A549 (cell line): ENCODE measurements around the gene CD4. TPM values are rescaled to one million over a fixed set of nuclear protein-coding genes. Genes with fewer than 3 reads are reported as not detected.
A peak's percentile ranks its signal among the peaks of the same experiment; 100 is the strongest.
"Not testable (repeated sequence)": the region's sequence is repeated elsewhere in the genome, so short reads cannot be mapped to it uniquely, and the experiment has no call there.

Source experiments
- ATAC-seq, 2 experiments: fragments of 200-7000 bp in 1 of 2; fragments of >200 bp in 1 of 2; cut with Nextera tagmentation in 1 of 2; cut with Tn5 transposase in 1 of 2; 3 replicates each; pipeline versions ENCODE4 v1.8.0 to v1.9.1; 2018 to 2020; ENCODE audit warnings: mild to moderate bottlenecking in 1 of 2, moderate library complexity in 1 of 2
- CTCF ChIA-PET: fragments of 300-600 bp; sonication (Branson Sonifier 250); formaldehyde crosslinking; extraction: SDS; loops from one replicate; lab custom pipeline; 2021; ENCODE audit warnings: antibody characterized with exemption, inconsistent platforms; lab: Yijun Ruan, JAX
- POLR2A ChIA-PET: fragments of 350-600 bp; formaldehyde crosslinking; extraction: SDS; loops from one replicate; lab custom pipeline; 2021; ENCODE audit warnings: antibody characterized with exemption, inconsistent platforms; lab: Yijun Ruan, JAX
- DNase-seq, 2 experiments: peaks; one replicate each; pipeline versions ENCODE4 v3.0.0 to v3.0.0-alpha.2; 2011 to 2016; ENCODE audit warnings: low read depth in 1 of 2, low spot score in 1 of 2
- FAIRE-seq: peaks from 2 replicates; lab custom pipeline; 2011; peaks lifted over from hg19 to GRCh38; lab: Jason Lieb, UNC
- H3K27ac ChIP-seq, 2 experiments: fragments of >200 bp; sonication (Bioruptor Twin); formaldehyde crosslinking; 3 replicates each; pipeline ENCODE4 v1.5.1; 2016 to 2017
- H3K4me1 ChIP-seq: fragments of >200 bp; sonication (Bioruptor Twin); formaldehyde crosslinking; 3 replicates; pipeline ENCODE4 v1.6.1; 2016
- H3K4me2 ChIP-seq: fragments of >200 bp; sonication (Bioruptor Twin); formaldehyde crosslinking; 3 replicates; pipeline ENCODE4 v1.6.1; 2016
- H3K4me3 ChIP-seq: fragments of >200 bp; sonication (Bioruptor Twin); formaldehyde crosslinking; 3 replicates; pipeline ENCODE4 v1.5.1; 2016
- H3K9me3 ChIP-seq: fragments of >200 bp; sonication (Bioruptor Twin); formaldehyde crosslinking; 3 replicates; pipeline ENCODE4 v1.6.1; 2016
- EHMT2 ChIP-seq: fragments of 200-600 bp; sonication (generic); IDR thresholded peaks from 2 replicates; pipeline ENCODE4 v1.6.1; 2016; ENCODE audit warnings: antibody characterized with exemption, low read depth, mild to moderate bottlenecking, moderate library complexity
- WGBS: methylation state at CpG from one replicate; pipeline ENCODE4 v1.1.6; 2017; ENCODE audit errors: missing lambda C conversion rate; 5-methylcytosine and 5-hydroxymethylcytosine counted together
- polyA plus RNA-seq, 4 experiments: library from polyadenylated mRNA; depleted of rRNA in 3 of 4; stranded (reverse); fragments of >200 nt; fragmentation: RNase III in 1 of 4; extraction: RNeasy Plus Mini Kit Qiagen cat#74134 plus additional on column Dnase treatment in 1 of 4; gene quantifications; 2 replicates in 3 of 4; 3 replicates in 1 of 4; pipeline ENCODE4 v1.2.3, GENCODE V29; 2011 to 2017

CD4 gene
- polyA plus RNA-seq, 2 of the 4 experiments (the other 2 are of a cell fraction) = 0.03 TPM; not detected in 1

DNA sequence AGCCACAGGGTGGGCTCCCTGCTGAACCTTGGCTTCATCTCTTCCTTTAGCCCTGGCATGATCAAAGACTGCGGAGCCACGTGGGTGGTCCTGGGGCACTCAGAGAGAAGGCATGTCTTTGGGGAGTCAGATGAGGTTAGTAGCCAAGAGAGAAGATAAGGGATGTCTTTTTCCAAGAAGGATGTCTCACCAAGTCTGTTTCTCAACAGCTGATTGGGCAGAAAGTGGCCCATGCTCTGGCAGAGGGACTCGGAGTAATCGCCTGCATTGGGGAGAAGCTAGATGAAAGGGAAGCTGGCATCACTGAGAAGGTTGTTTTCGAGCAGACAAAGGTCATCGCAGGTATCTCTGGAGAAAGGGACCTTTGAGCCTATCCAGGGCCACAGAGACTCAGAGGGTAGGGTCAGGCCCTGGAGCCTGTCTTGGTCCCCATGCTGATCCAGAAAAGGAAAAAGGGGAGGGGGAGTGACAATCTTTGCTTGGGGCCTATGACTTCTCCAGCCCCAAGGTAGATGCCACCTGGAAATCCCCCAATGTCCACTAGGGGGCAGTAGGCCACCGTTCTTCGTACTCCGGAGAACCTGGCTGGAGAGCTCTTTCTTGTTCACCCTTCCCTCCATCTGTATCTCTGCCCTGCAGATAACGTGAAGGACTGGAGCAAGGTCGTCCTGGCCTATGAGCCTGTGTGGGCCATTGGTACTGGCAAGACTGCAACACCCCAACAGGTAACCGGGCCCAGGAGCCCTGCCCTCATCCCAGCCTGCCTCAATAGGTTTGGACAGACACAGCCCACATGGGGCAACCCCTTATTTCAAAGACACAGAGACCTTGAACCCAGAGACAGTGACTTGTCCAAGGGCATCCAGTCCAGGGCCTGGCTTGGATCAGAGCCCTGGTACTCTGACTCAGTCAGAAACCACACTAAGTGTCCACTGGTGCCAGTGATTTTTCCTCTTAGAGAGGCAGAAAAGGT, 80.0 kb downstream of the CD4 start (continued):
- TF ChIP-seq EHMT2 = no peak

DNA sequence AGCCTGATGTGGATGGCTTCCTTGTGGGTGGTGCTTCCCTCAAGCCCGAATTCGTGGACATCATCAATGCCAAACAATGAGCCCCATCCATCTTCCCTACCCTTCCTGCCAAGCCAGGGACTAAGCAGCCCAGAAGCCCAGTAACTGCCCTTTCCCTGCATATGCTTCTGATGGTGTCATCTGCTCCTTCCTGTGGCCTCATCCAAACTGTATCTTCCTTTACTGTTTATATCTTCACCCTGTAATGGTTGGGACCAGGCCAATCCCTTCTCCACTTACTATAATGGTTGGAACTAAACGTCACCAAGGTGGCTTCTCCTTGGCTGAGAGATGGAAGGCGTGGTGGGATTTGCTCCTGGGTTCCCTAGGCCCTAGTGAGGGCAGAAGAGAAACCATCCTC, 81.0 kb downstream of the CD4 start:
- CTCF ChIA-PET = interaction anchor here (1.4 to 17.9 kb wide), 17 partner anchors 11 to 117 kb away, joined by 3 to 399 read pairs (median 15); partner anchors contain the start of genes ATN1, C12orf57, CDCA3 and ENO2
- POLR2A ChIA-PET = interaction anchor here (1.9 to 6.0 kb wide), 3 partner anchors 18 to 56 kb away, joined by 12 to 105 read pairs (median 74); partner anchors contain the start of genes CDCA3 and USP5
- Histone ChIP-seq H3K27ac (peak overlapping the region; percentile 7 to 97; a peak in 3 of 6 replicates), H3K4me1 (peaks cover 52% of the 10 kb centered on the region), H3K4me2 (peak overlapping the region; percentile 100)
- 52% methylated on average over 4 of the region's 4 CpGs for WGBS
- not testable (repeated sequence) for H3K9me3 ChIP-seq, FAIRE-seq, H3K4me3 ChIP-seq, ATAC-seq, DNase-seq

Other genes starting within 250 kb of the CD4 start
- gene IFFO1, start 233.5 kb upstream of the CD4 start, polyA plus RNA-seq (2011; rRNA removed) = 0.74 and 1.0 TPM in 2 replicates
- 0.94 to 1.5 TPM (median 1.1 TPM) in 3 replicates for gene IFFO1, start 233.5 kb upstream of the CD4 start, polyA plus RNA-seq (2017; fragmentation: RNase III; extraction: RNeasy Plus Mini Kit Qiagen cat#74134 plus additional on column Dnase treatment)
- gene NOP2, start 221.2 kb upstream of the CD4 start, polyA plus RNA-seq (2011; rRNA removed) = 162 and 176 TPM in 2 replicates
- 100 to 108 TPM (median 104 TPM) in 3 replicates for gene NOP2, start 221.2 kb upstream of the CD4 start, polyA plus RNA-seq (2017; fragmentation: RNase III; extraction: RNeasy Plus Mini Kit Qiagen cat#74134 plus additional on column Dnase treatment)
- gene CHD4, start 182.1 kb upstream of the CD4 start, polyA plus RNA-seq (2011; rRNA removed) = 53.7 and 99.3 TPM in 2 replicates
- 83.4 to 87.8 TPM (median 84.8 TPM) in 3 replicates for gene CHD4, start 182.1 kb upstream of the CD4 start, polyA plus RNA-seq (2017; fragmentation: RNase III; extraction: RNeasy Plus Mini Kit Qiagen cat#74134 plus additional on column Dnase treatment)
- gene LPAR5, start 153.6 kb upstream of the CD4 start, polyA plus RNA-seq (2011; rRNA removed) = 0.74 and 0.97 TPM in 2 replicates
- gene LPAR5, start 153.6 kb upstream of the CD4 start, polyA plus RNA-seq (2017; fragmentation: RNase III; extraction: RNeasy Plus Mini Kit Qiagen cat#74134 plus additional on column Dnase treatment) = 0.29 to 0.66 TPM (median 0.58 TPM) in 3 replicates
- gene ACRBP, start 142.1 kb upstream of the CD4 start, polyA plus RNA-seq (2011; rRNA removed) = 0.70 and 1.4 TPM in 2 replicates
- gene ACRBP, start 142.1 kb upstream of the CD4 start, polyA plus RNA-seq (2017; fragmentation: RNase III; extraction: RNeasy Plus Mini Kit Qiagen cat#74134 plus additional on column Dnase treatment) = 0.28 to 0.36 TPM (median 0.34 TPM) in 3 replicates
- gene ING4, start 126.4 kb upstream of the CD4 start, polyA plus RNA-seq (2011; rRNA removed) = 36.5 and 41.3 TPM in 2 replicates
- gene ING4, start 126.4 kb upstream of the CD4 start, polyA plus RNA-seq (2017; fragmentation: RNase III; extraction: RNeasy Plus Mini Kit Qiagen cat#74134 plus additional on column Dnase treatment) = 15.3 to 19.5 TPM (median 18.8 TPM) in 3 replicates
- gene ZNF384, start 100.2 kb upstream of the CD4 start, polyA plus RNA-seq (2011; rRNA removed) = 59.6 and 81.9 TPM in 2 replicates
- gene ZNF384, start 100.2 kb upstream of the CD4 start, polyA plus RNA-seq (2017; fragmentation: RNase III; extraction: RNeasy Plus Mini Kit Qiagen cat#74134 plus additional on column Dnase treatment) = 64.7 to 86.4 TPM (median 79.8 TPM) in 3 replicates
- 0.10 and 0.22 TPM in 2 replicates for gene PIANP, start 88.7 kb upstream of the CD4 start, polyA plus RNA-seq (2011; rRNA removed)
- 0.30 to 0.56 TPM (median 0.45 TPM) in 3 replicates for gene PIANP, start 88.7 kb upstream of the CD4 start, polyA plus RNA-seq (2017; fragmentation: RNase III; extraction: RNeasy Plus Mini Kit Qiagen cat#74134 plus additional on column Dnase treatment)
- 78.8 and 95.0 TPM in 2 replicates for gene COPS7A, start 65.5 kb upstream of the CD4 start, polyA plus RNA-seq (2011; rRNA removed)
- gene COPS7A, start 65.5 kb upstream of the CD4 start, polyA plus RNA-seq (2017; fragmentation: RNase III; extraction: RNeasy Plus Mini Kit Qiagen cat#74134 plus additional on column Dnase treatment) = 46.9 to 51.2 TPM (median 50.0 TPM) in 3 replicates
- gene MLF2, start 36.4 kb upstream of the CD4 start, polyA plus RNA-seq (2011; rRNA removed) = 302 and 310 TPM in 2 replicates
- gene MLF2, start 36.4 kb upstream of the CD4 start, polyA plus RNA-seq (2017; fragmentation: RNase III; extraction: RNeasy Plus Mini Kit Qiagen cat#74134 plus additional on column Dnase treatment) = 269 to 305 TPM (median 295 TPM) in 3 replicates
- 205 and 391 TPM in 2 replicates for gene PTMS, start 23.2 kb upstream of the CD4 start, polyA plus RNA-seq (2011; rRNA removed)
- 868 to 1,195 TPM (median 1,161 TPM) in 3 replicates for gene PTMS, start 23.2 kb upstream of the CD4 start, polyA plus RNA-seq (2017; fragmentation: RNase III; extraction: RNeasy Plus Mini Kit Qiagen cat#74134 plus additional on column Dnase treatment)
- 0.56 and 0.66 TPM in 2 replicates for gene LAG3, start 17.0 kb upstream of the CD4 start, polyA plus RNA-seq (2011; rRNA removed)
- 1.6 to 2.3 TPM (median 1.7 TPM) in 3 replicates for gene LAG3, start 17.0 kb upstream of the CD4 start, polyA plus RNA-seq (2017; fragmentation: RNase III; extraction: RNeasy Plus Mini Kit Qiagen cat#74134 plus additional on column Dnase treatment)
- 1.8 TPM in 2 replicates for gene GPR162, start 32.3 kb downstream of the CD4 start, polyA plus RNA-seq (2011; rRNA removed)
- gene GPR162, start 32.3 kb downstream of the CD4 start, polyA plus RNA-seq (2017; fragmentation: RNase III; extraction: RNeasy Plus Mini Kit Qiagen cat#74134 plus additional on column Dnase treatment) = 1.7 to 2.4 TPM (median 1.7 TPM) in 3 replicates
- gene P3H3, start 38.9 kb downstream of the CD4 start, polyA plus RNA-seq (2011; rRNA removed) = 8.1 and 8.6 TPM in 2 replicates
- 17.7 to 23.2 TPM (median 21.9 TPM) in 3 replicates for gene P3H3, start 38.9 kb downstream of the CD4 start, polyA plus RNA-seq (2017; fragmentation: RNase III; extraction: RNeasy Plus Mini Kit Qiagen cat#74134 plus additional on column Dnase treatment)
- gene GNB3, start 51.4 kb downstream of the CD4 start, polyA plus RNA-seq (2011; rRNA removed) = 0.94 and 1.1 TPM in 2 replicates
- 2.3 to 3.7 TPM (median 2.7 TPM) in 3 replicates for gene GNB3, start 51.4 kb downstream of the CD4 start, polyA plus RNA-seq (2017; fragmentation: RNase III; extraction: RNeasy Plus Mini Kit Qiagen cat#74134 plus additional on column Dnase treatment)
- gene CDCA3, start 61.8 kb downstream of the CD4 start, polyA plus RNA-seq (2011; rRNA removed) = 51.5 and 57.5 TPM in 2 replicates
- 79.6 to 92.0 TPM (median 80.2 TPM) in 3 replicates for gene CDCA3, start 61.8 kb downstream of the CD4 start, polyA plus RNA-seq (2017; fragmentation: RNase III; extraction: RNeasy Plus Mini Kit Qiagen cat#74134 plus additional on column Dnase treatment)
- 58.6 and 64.5 TPM in 2 replicates for gene USP5, start 62.6 kb downstream of the CD4 start, polyA plus RNA-seq (2011; rRNA removed)
- 75.3 to 78.2 TPM (median 76.9 TPM) in 3 replicates for gene USP5, start 62.6 kb downstream of the CD4 start, polyA plus RNA-seq (2017; fragmentation: RNase III; extraction: RNeasy Plus Mini Kit Qiagen cat#74134 plus additional on column Dnase treatment)
- 1,913 and 2,511 TPM in 2 replicates for gene TPI1, start 78.0 kb downstream of the CD4 start, polyA plus RNA-seq (2011; rRNA removed)
- gene TPI1, start 78.0 kb downstream of the CD4 start, polyA plus RNA-seq (2017; fragmentation: RNase III; extraction: RNeasy Plus Mini Kit Qiagen cat#74134 plus additional on column Dnase treatment) = 1,221 to 1,293 TPM (median 1,253 TPM) in 3 replicates
- gene SPSB2, start 83.8 kb downstream of the CD4 start, polyA plus RNA-seq (2011; rRNA removed) = 15.3 and 16.8 TPM in 2 replicates
- 20.8 to 22.1 TPM (median 21.8 TPM) in 3 replicates for gene SPSB2, start 83.8 kb downstream of the CD4 start, polyA plus RNA-seq (2017; fragmentation: RNase III; extraction: RNeasy Plus Mini Kit Qiagen cat#74134 plus additional on column Dnase treatment)
- gene LRRC23, start 115.3 kb downstream of the CD4 start, polyA plus RNA-seq (2011; rRNA removed) = 33.3 and 40.4 TPM in 2 replicates
- 17.2 to 19.1 TPM (median 19.1 TPM) in 3 replicates for gene LRRC23, start 115.3 kb downstream of the CD4 start, polyA plus RNA-seq (2017; fragmentation: RNase III; extraction: RNeasy Plus Mini Kit Qiagen cat#74134 plus additional on column Dnase treatment)
- gene ENO2, start 125.1 kb downstream of the CD4 start, polyA plus RNA-seq (2011; rRNA removed) = 26.2 and 45.1 TPM in 2 replicates
- 31.0 to 38.6 TPM (median 31.6 TPM) in 3 replicates for gene ENO2, start 125.1 kb downstream of the CD4 start, polyA plus RNA-seq (2017; fragmentation: RNase III; extraction: RNeasy Plus Mini Kit Qiagen cat#74134 plus additional on column Dnase treatment)
- gene ATN1, start 138.4 kb downstream of the CD4 start, polyA plus RNA-seq (2011; rRNA removed) = 11.3 and 23.1 TPM in 2 replicates
- 40.3 to 51.6 TPM (median 51.2 TPM) in 3 replicates for gene ATN1, start 138.4 kb downstream of the CD4 start, polyA plus RNA-seq (2017; fragmentation: RNase III; extraction: RNeasy Plus Mini Kit Qiagen cat#74134 plus additional on column Dnase treatment)
- not detected in 2 replicates for gene RNU7-1, start 154.3 kb downstream of the CD4 start, polyA plus RNA-seq (2011; rRNA removed)
- not detected in 3 replicates for gene RNU7-1, start 154.3 kb downstream of the CD4 start, polyA plus RNA-seq (2017; fragmentation: RNase III; extraction: RNeasy Plus Mini Kit Qiagen cat#74134 plus additional on column Dnase treatment)
- gene C12orf57, start 154.5 kb downstream of the CD4 start, polyA plus RNA-seq (2011; rRNA removed) = 466 and 493 TPM in 2 replicates
- gene C12orf57, start 154.5 kb downstream of the CD4 start, polyA plus RNA-seq (2017; fragmentation: RNase III; extraction: RNeasy Plus Mini Kit Qiagen cat#74134 plus additional on column Dnase treatment) = 224 to 273 TPM (median 261 TPM) in 3 replicates
- gene PTPN6, start 161.8 kb downstream of the CD4 start, polyA plus RNA-seq (2011; rRNA removed) = 18.9 and 29.0 TPM in 2 replicates
- gene PTPN6, start 161.8 kb downstream of the CD4 start, polyA plus RNA-seq (2017; fragmentation: RNase III; extraction: RNeasy Plus Mini Kit Qiagen cat#74134 plus additional on column Dnase treatment) = 14.2 to 17.1 TPM (median 15.1 TPM) in 3 replicates
- gene PHB2, start 181.1 kb downstream of the CD4 start, polyA plus RNA-seq (2011; rRNA removed) = 296 and 297 TPM in 2 replicates
- 292 to 313 TPM (median 293 TPM) in 3 replicates for gene PHB2, start 181.1 kb downstream of the CD4 start, polyA plus RNA-seq (2017; fragmentation: RNase III; extraction: RNeasy Plus Mini Kit Qiagen cat#74134 plus additional on column Dnase treatment)
- 92.0 and 96.7 TPM in 2 replicates for gene EMG1, start 181.4 kb downstream of the CD4 start, polyA plus RNA-seq (2011; rRNA removed)
- gene EMG1, start 181.4 kb downstream of the CD4 start, polyA plus RNA-seq (2017; fragmentation: RNase III; extraction: RNeasy Plus Mini Kit Qiagen cat#74134 plus additional on column Dnase treatment) = 65.7 to 78.2 TPM (median 67.9 TPM) in 3 replicates
- gene LPCAT3, start 228.9 kb downstream of the CD4 start, polyA plus RNA-seq (2011; rRNA removed) = 52.0 and 53.4 TPM in 2 replicates
- 27.4 to 43.0 TPM (median 42.8 TPM) in 3 replicates for gene LPCAT3, start 228.9 kb downstream of the CD4 start, polyA plus RNA-seq (2017; fragmentation: RNase III; extraction: RNeasy Plus Mini Kit Qiagen cat#74134 plus additional on column Dnase treatment)